ENCODE data around the gene DPEP3. TPM values are rescaled to one million over a fixed set of nuclear protein-coding genes. Genes with fewer than 3 reads are reported as not detected.

Gene DPEP3
- total and polyA plus RNA-seq, 8 donors = 0.08 to 0.60 (median 0.09) TPM; not detected in 5

DNA sequence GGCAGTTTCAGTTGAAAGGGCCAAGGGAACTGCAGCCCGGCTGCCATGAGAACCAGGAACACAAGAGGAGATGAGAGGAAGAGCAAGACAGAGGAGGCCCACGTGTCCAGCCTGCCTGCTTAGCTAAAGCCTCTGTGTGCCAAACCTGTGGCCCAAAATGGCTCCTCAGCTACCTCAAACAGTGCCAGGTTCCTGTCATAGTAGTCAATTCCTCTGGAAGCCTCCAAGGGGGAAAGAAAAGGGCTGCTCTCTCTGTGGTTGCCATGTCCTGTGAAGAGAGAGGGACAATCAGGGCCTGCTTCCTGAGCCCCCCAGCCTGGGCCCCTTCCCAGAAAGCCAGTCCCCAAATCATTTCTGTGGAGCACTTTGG lies 17.0 kb downstream of the DPEP3 start:
- H3K4me3 ChIP-seq = no peak overlapping the region
- intact Hi-C loops (cut with DNase I) = no loop called here
- TF ChIP-seq, protein P1, sequence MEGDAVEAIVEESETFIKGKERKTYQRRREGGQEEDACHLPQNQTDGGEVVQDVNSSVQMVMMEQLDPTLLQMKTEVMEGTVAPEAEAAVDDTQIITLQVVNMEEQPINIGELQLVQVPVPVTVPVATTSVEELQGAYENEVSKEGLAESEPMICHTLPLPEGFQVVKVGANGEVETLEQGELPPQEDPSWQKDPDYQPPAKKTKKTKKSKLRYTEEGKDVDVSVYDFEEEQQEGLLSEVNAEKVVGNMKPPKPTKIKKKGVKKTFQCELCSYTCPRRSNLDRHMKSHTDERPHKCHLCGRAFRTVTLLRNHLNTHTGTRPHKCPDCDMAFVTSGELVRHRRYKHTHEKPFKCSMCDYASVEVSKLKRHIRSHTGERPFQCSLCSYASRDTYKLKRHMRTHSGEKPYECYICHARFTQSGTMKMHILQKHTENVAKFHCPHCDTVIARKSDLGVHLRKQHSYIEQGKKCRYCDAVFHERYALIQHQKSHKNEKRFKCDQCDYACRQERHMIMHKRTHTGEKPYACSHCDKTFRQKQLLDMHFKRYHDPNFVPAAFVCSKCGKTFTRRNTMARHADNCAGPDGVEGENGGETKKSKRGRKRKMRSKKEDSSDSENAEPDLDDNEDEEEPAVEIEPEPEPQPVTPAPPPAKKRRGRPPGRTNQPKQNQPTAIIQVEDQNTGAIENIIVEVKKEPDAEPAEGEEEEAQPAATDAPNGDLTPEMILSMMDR (IDR thresholded peaks at IDR 0.05) = no peak
- DNase-seq (no peak), ATAC-seq (no peak)
- H3K9me3 ChIP-seq = no peaks in the 10 kb centered on the region
- H3K27me3 ChIP-seq = no peaks in the 10 kb centered on the region
- peaks cover 0 to 44% of the 10 kb centered on the region in 2 donors for H3K36me3 ChIP-seq
- H3K27ac ChIP-seq = peak overlapping the region in 1 of 2 donors; percentile 39
- peaks cover 34 to 89% of the 10 kb centered on the region in 2 donors for H3K4me1 ChIP-seq

DNA sequence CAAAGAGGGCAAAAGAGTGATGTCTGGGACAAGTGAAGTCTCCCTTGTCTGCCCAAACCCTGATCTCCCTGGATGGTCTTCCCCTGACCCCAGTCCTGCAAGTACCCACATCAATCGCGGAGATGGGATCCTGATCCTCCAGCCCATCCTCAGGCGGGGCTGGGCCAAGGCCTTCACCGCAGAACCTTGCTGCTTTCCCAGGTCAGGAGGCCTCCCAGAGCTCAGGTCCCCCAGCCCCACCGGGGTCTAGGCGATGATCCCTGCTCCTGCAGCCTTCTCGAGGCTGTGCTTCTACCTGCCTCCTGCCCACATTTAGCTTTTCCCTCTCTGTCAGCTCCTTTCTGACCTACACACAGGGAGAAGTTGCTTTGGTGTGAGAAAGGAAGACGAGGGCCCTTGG lies 18.2 kb downstream of the DPEP3 start:
- ATAC-seq (no peak), DNase-seq (no peak)
- intact Hi-C loops (cut with DNase I) = no loop called here
- H3K36me3 ChIP-seq = peaks cover 0 to 55% of the 10 kb centered on the region in 2 donors
- no peaks in the 10 kb centered on the region for H3K27me3 ChIP-seq
- TF ChIP-seq, protein P1 (IDR thresholded peaks at IDR 0.05) = no peak
- no peak overlapping the region for H3K4me3 ChIP-seq
- H3K4me1 ChIP-seq = peaks cover 31 to 81% of the 10 kb centered on the region in 2 donors
- no peaks in the 10 kb centered on the region for H3K9me3 ChIP-seq
- peak overlapping the region in 1 of 2 donors; percentile 76 for H3K27ac ChIP-seq

DNA sequence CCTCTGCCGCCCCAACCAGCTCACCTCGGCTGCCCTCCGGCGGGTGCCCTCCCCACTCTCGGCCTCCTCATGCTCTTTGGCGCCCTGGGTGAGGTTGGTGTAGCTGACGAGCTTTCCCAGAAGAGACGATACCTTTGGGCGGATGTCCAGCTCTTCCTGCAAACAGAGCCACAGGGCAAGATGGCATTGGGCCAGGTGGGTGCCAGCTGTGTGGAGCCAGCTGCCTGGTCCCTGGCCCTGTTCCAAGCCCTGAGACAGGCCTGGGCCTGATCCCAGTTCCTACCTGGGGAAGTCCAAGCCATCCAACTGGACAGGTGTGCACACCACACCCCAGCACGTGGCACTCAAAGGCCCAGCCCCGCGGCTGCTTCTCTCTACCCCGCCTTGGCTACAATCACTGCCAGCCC lies 18.7 kb downstream of the DPEP3 start:
- Histone ChIP-seq H3K36me3 (peaks cover 0 to 60% of the 10 kb centered on the region in 2 donors), H3K4me1 (peaks cover 25 to 75% of the 10 kb centered on the region in 2 donors), H3K27ac (peak overlapping the region in 1 of 2 donors; percentile 76), H3K27me3 (no peaks in the 10 kb centered on the region), H3K9me3 (no peaks in the 10 kb centered on the region), H3K4me3 (no peak overlapping the region)
- ATAC-seq (peak; percentile 66), DNase-seq (peak in 2 of 4 donors; percentile 72 to 85)
- intact Hi-C loops (cut with DNase I) = no loop called here
- TF ChIP-seq, protein P1 (IDR thresholded peaks at IDR 0.05) = no peak

DNA sequence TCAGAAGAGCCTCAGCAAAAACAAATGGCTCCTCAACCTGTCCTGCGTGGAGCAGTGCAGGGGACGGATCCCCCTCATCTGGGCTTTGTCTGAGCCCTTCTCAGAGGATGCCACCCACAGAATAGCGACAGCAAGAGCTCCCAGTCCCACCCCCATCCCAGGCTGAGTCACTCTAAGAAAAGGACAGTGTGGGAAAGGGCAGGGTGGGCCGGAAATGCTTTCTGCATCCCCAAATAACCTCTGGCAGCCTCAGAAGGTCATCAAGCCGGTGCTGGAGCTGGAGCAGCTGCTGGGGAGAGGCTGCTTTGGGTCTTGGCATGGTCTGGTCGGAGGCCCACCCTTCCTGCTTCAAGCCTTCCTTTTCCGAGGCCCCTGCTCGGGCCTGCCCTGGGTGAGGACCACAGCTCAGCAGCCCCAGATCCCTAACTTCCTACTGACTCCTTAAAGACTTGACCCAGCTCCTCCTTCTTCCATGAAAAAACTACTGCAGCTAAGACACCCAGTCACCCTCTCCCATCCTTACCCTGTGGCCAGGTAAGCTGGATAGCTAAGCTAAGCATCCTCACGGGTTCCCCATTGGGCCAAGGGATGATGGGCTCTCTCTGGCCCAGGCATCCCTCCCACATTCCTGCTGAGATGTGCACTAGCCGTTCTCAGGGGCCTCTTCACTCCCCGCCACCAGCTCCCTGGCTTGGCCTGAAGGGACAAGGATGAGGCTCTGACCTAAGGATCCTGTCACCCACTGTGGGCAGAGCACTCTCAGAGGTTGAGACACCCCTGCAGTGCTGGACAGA lies 20.6 kb downstream of the DPEP3 start:
- Histone ChIP-seq H3K27ac (peak overlapping the region; percentile 26 to 76), H3K4me1 (peaks cover 11 to 59% of the 10 kb centered on the region in 2 donors), H3K27me3 (no peaks in the 10 kb centered on the region), H3K4me3 (no peak overlapping the region), H3K9me3 (no peaks in the 10 kb centered on the region), H3K36me3 (peaks cover 0 to 78% of the 10 kb centered on the region in 2 donors)
- ATAC-seq (peak; percentile 17), DNase-seq (no peak)
- TF ChIP-seq, protein P1 (IDR thresholded peaks at IDR 0.05) = no peak
- intact Hi-C loops (cut with DNase I) = no loop called here

DNA sequence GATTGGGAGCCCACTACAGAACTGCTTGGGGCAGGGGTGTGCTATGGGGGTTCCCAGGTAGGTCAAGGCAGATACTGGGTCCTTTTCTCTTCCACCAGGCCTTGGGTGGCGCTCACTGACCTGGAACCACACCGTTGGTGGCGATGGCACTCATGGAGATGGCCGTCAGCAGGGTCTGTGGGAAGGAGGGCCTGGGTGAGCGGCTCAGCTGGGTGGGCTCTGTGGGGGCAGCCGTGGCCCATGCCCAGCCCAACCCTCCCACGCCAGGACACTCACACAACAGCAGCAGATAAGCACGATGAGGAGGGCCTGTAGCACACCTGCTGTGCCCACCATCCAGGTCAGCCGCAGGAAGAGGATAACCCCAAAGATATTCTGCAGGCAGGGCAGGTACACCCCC lies 22.7 kb downstream of the DPEP3 start:
- Histone ChIP-seq H3K36me3 (peaks cover 0 to 98% of the 10 kb centered on the region in 2 donors), H3K9me3 (no peaks in the 10 kb centered on the region), H3K4me3 (no peak overlapping the region), H3K4me1 (peaks cover 11 to 40% of the 10 kb centered on the region in 2 donors), H3K27ac (peak overlapping the region in 1 of 2 donors; percentile 76), H3K27me3 (no peaks in the 10 kb centered on the region)
- intact Hi-C loops (cut with DNase I) = no loop called here
- TF ChIP-seq, protein P1 (IDR thresholded peaks at IDR 0.05) = no peak
- no peak for DNase-seq
- no peak for ATAC-seq

Measured in left lung (tissue), 10 donors.